Stimulated activated memory B cell treated with anti-CD40 and anti-IgM and Interleukin-4, amounts not matched to agents 10 μg/mL and 1 μg/mL and 100 μg/mL, for 72 hours (primary cell): ENCODE measurements around the gene KRTAP17-1.
"Not testable (repeated sequence)": the region's sequence is repeated elsewhere in the genome, so short reads cannot be mapped to it uniquely, and the experiment has no call there.

Experiments used
- ATAC-seq: fragments of 150-1000 bp; cut with Tn5 transposase; 2 replicates; pipeline ENCODE4 v1.10.0; 2021
- H3K27ac Mint-ChIP-seq: one replicate; pipeline ENCODE4 v1.8.0; 2022; ENCODE audit warnings: mild to moderate bottlenecking, mixed read lengths
- H3K27me3 Mint-ChIP-seq: one replicate; pipeline ENCODE4 v1.8.0; 2022; ENCODE audit warnings: mixed read lengths
- H3K36me3 Mint-ChIP-seq: one replicate; pipeline ENCODE4 v1.8.0; 2022; ENCODE audit warnings: mixed read lengths
- H3K4me1 Mint-ChIP-seq: one replicate; pipeline ENCODE4 v1.8.0; 2022; ENCODE audit warnings: mixed read lengths
- H3K4me3 Mint-ChIP-seq: one replicate; pipeline ENCODE4 v1.8.0; 2022; ENCODE audit warnings: mild to moderate bottlenecking, moderate library complexity, mixed read lengths
- H3K9me3 Mint-ChIP-seq: one replicate; pipeline ENCODE4 v1.8.0; 2022; ENCODE audit warnings: mixed read lengths

Gene KRTAP17-1

GRCh38 chr17:41315204-41315794 is at the start of gene KRTAP17-1:
Gene KRTAP17-1, minus strand, starts transcription at chr17:41315710. Its CDS starts 60 bp downstream, at chr17:41315650.
- no peak within 1 kb of the TSS for H3K27ac Mint-ChIP-seq
- H3K4me3 Mint-ChIP-seq = no peak within 1 kb of the TSS
- H3K27me3 Mint-ChIP-seq = peaks cover 19% of the 10 kb centered on the region
- ATAC-seq = no peak
- H3K4me1 Mint-ChIP-seq = peaks cover under 1% of the 10 kb centered on the region
- peaks cover 4% of the 10 kb centered on the region for H3K9me3 Mint-ChIP-seq
- no peaks in the 10 kb centered on the region for H3K36me3 Mint-ChIP-seq

- H3K4me3 Mint-ChIP-seq = no peak overlapping the region
- H3K36me3 Mint-ChIP-seq = no peaks in the 10 kb centered on the region
- H3K9me3 Mint-ChIP-seq = no peaks in the 10 kb centered on the region
- H3K27me3 Mint-ChIP-seq = peaks cover 21% of the 10 kb centered on the region
- no peak for ATAC-seq
- peaks cover 6% of the 10 kb centered on the region for H3K4me1 Mint-ChIP-seq
- H3K27ac Mint-ChIP-seq = no peak overlapping the region
Observed at GRCh38 chr17:41363881-41364280, 48.4 kb upstream of the KRTAP17-1 start.

GRCh38 chr17:41360296-41360995 is 44.9 kb upstream of the KRTAP17-1 start:
- H3K27ac Mint-ChIP-seq = no peak overlapping the region
- H3K9me3 Mint-ChIP-seq = peaks cover 3% of the 10 kb centered on the region
- H3K4me3 Mint-ChIP-seq = no peak overlapping the region
- no peak for ATAC-seq
- H3K27me3 Mint-ChIP-seq = peaks cover 35% of the 10 kb centered on the region
- no peaks in the 10 kb centered on the region for H3K4me1 Mint-ChIP-seq
- no peaks in the 10 kb centered on the region for H3K36me3 Mint-ChIP-seq

- Mint-ChIP-seq H3K4me3 (no peak overlapping the region), H3K4me1 (no peaks in the 10 kb centered on the region), H3K36me3 (no peaks in the 10 kb centered on the region), H3K9me3 (peaks cover 3% of the 10 kb centered on the region), H3K27ac (no peak overlapping the region), H3K27me3 (peaks cover 30% of the 10 kb centered on the region)
- ATAC-seq = no peak
Observed at GRCh38 chr17:41354536-41354935, 39.0 kb upstream of the KRTAP17-1 start.

GRCh38 chr17:41352597-41353366 is 37.3 kb upstream of the KRTAP17-1 start:
- no peak for ATAC-seq
- peaks cover 3% of the 10 kb centered on the region for H3K9me3 Mint-ChIP-seq
- no peak overlapping the region for H3K27ac Mint-ChIP-seq
- H3K36me3 Mint-ChIP-seq = no peaks in the 10 kb centered on the region
- H3K4me1 Mint-ChIP-seq = no peaks in the 10 kb centered on the region
- H3K27me3 Mint-ChIP-seq = peaks cover 29% of the 10 kb centered on the region
- H3K4me3 Mint-ChIP-seq = no peak overlapping the region

GRCh38 chr17:41351177-41351576 is 35.7 kb upstream of the KRTAP17-1 start:
- Mint-ChIP-seq H3K4me3 (no peak overlapping the region), H3K4me1 (no peaks in the 10 kb centered on the region), H3K27ac (no peak overlapping the region), H3K9me3 (no peaks in the 10 kb centered on the region), H3K27me3 (peaks cover 16% of the 10 kb centered on the region), H3K36me3 (no peaks in the 10 kb centered on the region)
- no peak for ATAC-seq

- not testable (repeated sequence) for ATAC-seq, H3K4me1 Mint-ChIP-seq, H3K27ac Mint-ChIP-seq, H3K4me3 Mint-ChIP-seq, H3K9me3 Mint-ChIP-seq, H3K36me3 Mint-ChIP-seq
- peaks cover 16% of the 10 kb centered on the region for H3K27me3 Mint-ChIP-seq
Observed at GRCh38 chr17:41350381-41350878, 34.9 kb upstream of the KRTAP17-1 start, which contains the start of gene KRT33A. Gene KRT33A, minus strand, starts transcription at chr17:41350828. Its CDS starts 61 bp downstream, at chr17:41350767.

- H3K9me3 Mint-ChIP-seq = peaks cover 2% of the 10 kb centered on the region
- H3K4me1 Mint-ChIP-seq = no peaks in the 10 kb centered on the region
- H3K4me3 Mint-ChIP-seq = no peak overlapping the region
- no peak for ATAC-seq
- no peaks in the 10 kb centered on the region for H3K36me3 Mint-ChIP-seq
- H3K27me3 Mint-ChIP-seq = peaks cover 16% of the 10 kb centered on the region
- H3K27ac Mint-ChIP-seq = no peak overlapping the region
Observed at GRCh38 chr17:41347869-41348760, 32.6 kb upstream of the KRTAP17-1 start.

- ATAC-seq, H3K4me1 Mint-ChIP-seq, H3K4me3 Mint-ChIP-seq, H3K9me3 Mint-ChIP-seq, H3K36me3 Mint-ChIP-seq, H3K27me3 Mint-ChIP-seq, H3K27ac Mint-ChIP-seq: not testable (repeated sequence)
Observed at GRCh38 chr17:41346421-41346820, 30.9 kb upstream of the KRTAP17-1 start.

GRCh38 chr17:41345992-41346391 is 30.5 kb upstream of the KRTAP17-1 start:
- H3K27me3 Mint-ChIP-seq = no peaks in the 10 kb centered on the region
- no peak for ATAC-seq

GRCh38 chr17:41343029-41343428 is 27.5 kb upstream of the KRTAP17-1 start:
- Mint-ChIP-seq H3K36me3 (no peaks in the 10 kb centered on the region), H3K4me3 (no peak overlapping the region), H3K4me1 (peaks cover 22% of the 10 kb centered on the region), H3K27me3 (no peaks in the 10 kb centered on the region), H3K9me3 (peaks cover 4% of the 10 kb centered on the region), H3K27ac (no peak overlapping the region)
- no peak for ATAC-seq

More at GRCh38 chr17:41345992-41346391, 30.5 kb upstream of the KRTAP17-1 start:
- Mint-ChIP-seq H3K36me3 (no peaks in the 10 kb centered on the region), H3K9me3 (peaks cover 4% of the 10 kb centered on the region), H3K27ac (no peak overlapping the region), H3K4me3 (no peak overlapping the region), H3K4me1 (peaks cover 2% of the 10 kb centered on the region)

GRCh38 chr17:41340934-41341861 is 25.7 kb upstream of the KRTAP17-1 start:
- no peak for ATAC-seq
- Mint-ChIP-seq H3K4me1 (peaks cover 22% of the 10 kb centered on the region), H3K4me3 (no peak overlapping the region)

GRCh38 chr17:41340494-41340893 is 25.0 kb upstream of the KRTAP17-1 start:
- ATAC-seq = no peak
- Mint-ChIP-seq H3K9me3 (peaks cover 4% of the 10 kb centered on the region), H3K4me3 (no peak overlapping the region), H3K4me1 (peaks cover 26% of the 10 kb centered on the region), H3K27ac (no peak overlapping the region), H3K36me3 (no peaks in the 10 kb centered on the region), H3K27me3 (peaks cover 5% of the 10 kb centered on the region)

More at GRCh38 chr17:41340934-41341861, 25.7 kb upstream of the KRTAP17-1 start:
- H3K36me3 Mint-ChIP-seq = no peaks in the 10 kb centered on the region
- no peak overlapping the region for H3K27ac Mint-ChIP-seq
- peaks cover 4% of the 10 kb centered on the region for H3K9me3 Mint-ChIP-seq
- H3K27me3 Mint-ChIP-seq = no peaks in the 10 kb centered on the region
